ENCODE results near the gene CBX3. TPM values are rescaled to one million over a fixed set of nuclear protein-coding genes. Genes with fewer than 3 reads are reported as not detected.
"Not testable (repeated sequence)": the region's sequence is repeated elsewhere in the genome, so short reads cannot be mapped to it uniquely, and the experiment has no call there.

The CBX3 gene
- total and polyA plus RNA-seq, 10 of the 15 experiments (the other 5 are each of a cell fraction or from before 2014, with no cell fraction given): 153 to 307 (median 225) TPM

DNA sequence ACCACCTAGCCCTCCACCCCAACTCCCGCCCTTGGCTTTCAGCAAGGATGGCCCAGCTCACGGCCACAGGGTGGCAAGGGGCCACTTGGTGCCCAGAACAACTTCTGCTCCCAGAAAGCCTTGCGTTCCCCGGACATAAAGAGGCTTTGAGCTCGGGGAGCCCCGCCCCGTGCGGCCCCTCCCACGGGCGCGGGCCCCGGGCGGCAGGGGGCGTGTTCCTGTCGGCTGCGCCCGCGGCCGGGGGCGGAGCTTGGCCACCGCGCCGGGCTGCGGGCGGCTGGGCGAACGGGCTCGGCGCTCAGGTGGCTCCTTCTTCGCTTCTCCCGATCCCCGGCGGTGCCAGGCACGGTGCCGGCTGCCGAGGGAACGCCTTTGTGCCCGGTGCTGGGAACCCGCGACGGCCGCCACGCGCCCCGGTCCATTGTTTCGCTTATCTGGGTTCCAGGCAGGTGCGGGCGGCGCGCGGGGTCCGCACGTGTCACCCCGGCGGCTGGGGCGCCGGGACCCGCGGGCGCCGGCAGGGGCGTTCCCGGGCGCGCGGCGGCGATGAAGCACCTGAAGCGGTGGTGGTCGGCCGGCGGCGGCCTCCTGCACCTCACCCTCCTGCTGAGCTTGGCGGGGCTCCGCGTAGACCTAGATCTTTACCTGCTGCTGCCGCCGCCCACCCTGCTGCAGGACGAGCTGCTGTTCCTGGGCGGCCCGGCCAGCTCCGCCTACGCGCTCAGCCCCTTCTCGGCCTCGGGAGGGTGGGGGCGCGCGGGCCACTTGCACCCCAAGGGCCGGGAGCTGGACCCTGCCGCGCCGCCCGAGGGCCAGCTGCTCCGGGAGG, 49.4 kb upstream of the CBX3 start, which contains the start of gene NFE2L3 (continued):
- TF ChIP-seq ZBTB4 (CRISPR knock-in tag; IDR thresholded peaks at IDR 0.05) (no peak), LARP7 (IDR thresholded peaks at IDR 0.05) (no peak), SMC3 (IDR thresholded peaks at IDR 0.05; ENCODE audit: borderline replicate concordance, low read length) (no peak), CHD1 (IDR thresholded peaks at IDR 0.05; ENCODE audit: low read depth, low read length) (no peak), ATF2 (IDR thresholded peaks at IDR 0.05; ENCODE audit: low read length) (no peak)

GRCh38 chr7:26152782-26153240, 48.7 kb upstream of the CBX3 start:
- H3K27me3 ChIP-seq (replicated peaks in 1 of 2; ENCODE audit: control insufficient read depth in 2 of 2, insufficient read depth in 2 of 2, low read length in 1 of 2); FAIRE-seq; in situ Hi-C loops (cut with MboI); H3K36me3 ChIP-seq (ENCODE audit: control insufficient read depth in 2 of 2, insufficient read depth in 2 of 2, low read length in 1 of 2); H4K20me1 ChIP-seq (ENCODE audit: control insufficient read depth, insufficient read depth); DNase-seq (ENCODE audit: low read depth, low spot score); BruUV-seq (replicated peaks); H3K9me3 ChIP-seq (replicated peaks; ENCODE audit: control insufficient read depth, insufficient read depth, low read length): not testable (repeated sequence)
- WGBS (ENCODE audit: insufficient coverage, insufficient replicate concordance, low lambda C conversion rate, missing lambda C conversion rate): under 1% methylated on average over 48 of the region's 54 CpGs
- peaks cover 29% of the 10 kb centered on the region for H3K4me1 ChIP-seq (ENCODE audit: control insufficient read depth, insufficient read depth, low read length)
- H3K4me2 ChIP-seq (ENCODE audit: control insufficient read depth, insufficient read depth): peak overlapping the region; percentile 98
- ATAC-seq: peak; percentile 17
- intact Hi-C loops (cut with micrococcal nuclease; ENCODE audit: unreplicated experiment): loop anchor here (1.0 to 5.0 kb wide), 3 partner anchors 48 to 212 kb away; partner anchors contain the start of genes CBX3 and HNRNPA2B1
- peaks cover 62% of the 10 kb centered on the region for H3K79me2 ChIP-seq (ENCODE audit: control insufficient read depth, insufficient read depth, low read length)
- ChIA-PET CTCF (interaction anchor here (0.9 to 3.2 kb wide), 7 partner anchors 14 to 212 kb away, joined by 3 to 40 read pairs (median 5); partner anchors contain the start of gene HNRNPA2B1), POLR2A (interaction anchor here (0.8 to 2.2 kb wide), 9 partner anchors 14 to 185 kb away, joined by 3 to 42 read pairs (median 6); partner anchors contain the start of gene CBX3), RAD21 (ENCODE audit: unreplicated experiment) (interaction anchor here (1.1 to 3.1 kb wide), 11 partner anchors 9 to 258 kb away, joined by 3 to 54 read pairs (median 9); partner anchors contain the start of gene CBX3), SMC1A (ENCODE audit: uncharacterized antibody, unreplicated experiment) (interaction anchor here (1.1 to 3.2 kb wide), 6 partner anchors 8 to 258 kb away, joined by 5 to 30 read pairs (median 8); no protein-coding TSS in a partner anchor)
- peak overlapping the region; percentile 88 for H3K27ac ChIP-seq (ENCODE audit: control insufficient read depth, insufficient read depth)
- H2AFZ ChIP-seq (ENCODE audit: control insufficient read depth, low read depth, low read length): peak overlapping the region; percentile 99
- H3K9ac ChIP-seq (ENCODE audit: control insufficient read depth, insufficient read depth, low read length): peak overlapping the region; percentile 86
- peak overlapping the region; percentile 72 for H3K4me3 ChIP-seq
- TF ChIP-seq, protein P1, sequence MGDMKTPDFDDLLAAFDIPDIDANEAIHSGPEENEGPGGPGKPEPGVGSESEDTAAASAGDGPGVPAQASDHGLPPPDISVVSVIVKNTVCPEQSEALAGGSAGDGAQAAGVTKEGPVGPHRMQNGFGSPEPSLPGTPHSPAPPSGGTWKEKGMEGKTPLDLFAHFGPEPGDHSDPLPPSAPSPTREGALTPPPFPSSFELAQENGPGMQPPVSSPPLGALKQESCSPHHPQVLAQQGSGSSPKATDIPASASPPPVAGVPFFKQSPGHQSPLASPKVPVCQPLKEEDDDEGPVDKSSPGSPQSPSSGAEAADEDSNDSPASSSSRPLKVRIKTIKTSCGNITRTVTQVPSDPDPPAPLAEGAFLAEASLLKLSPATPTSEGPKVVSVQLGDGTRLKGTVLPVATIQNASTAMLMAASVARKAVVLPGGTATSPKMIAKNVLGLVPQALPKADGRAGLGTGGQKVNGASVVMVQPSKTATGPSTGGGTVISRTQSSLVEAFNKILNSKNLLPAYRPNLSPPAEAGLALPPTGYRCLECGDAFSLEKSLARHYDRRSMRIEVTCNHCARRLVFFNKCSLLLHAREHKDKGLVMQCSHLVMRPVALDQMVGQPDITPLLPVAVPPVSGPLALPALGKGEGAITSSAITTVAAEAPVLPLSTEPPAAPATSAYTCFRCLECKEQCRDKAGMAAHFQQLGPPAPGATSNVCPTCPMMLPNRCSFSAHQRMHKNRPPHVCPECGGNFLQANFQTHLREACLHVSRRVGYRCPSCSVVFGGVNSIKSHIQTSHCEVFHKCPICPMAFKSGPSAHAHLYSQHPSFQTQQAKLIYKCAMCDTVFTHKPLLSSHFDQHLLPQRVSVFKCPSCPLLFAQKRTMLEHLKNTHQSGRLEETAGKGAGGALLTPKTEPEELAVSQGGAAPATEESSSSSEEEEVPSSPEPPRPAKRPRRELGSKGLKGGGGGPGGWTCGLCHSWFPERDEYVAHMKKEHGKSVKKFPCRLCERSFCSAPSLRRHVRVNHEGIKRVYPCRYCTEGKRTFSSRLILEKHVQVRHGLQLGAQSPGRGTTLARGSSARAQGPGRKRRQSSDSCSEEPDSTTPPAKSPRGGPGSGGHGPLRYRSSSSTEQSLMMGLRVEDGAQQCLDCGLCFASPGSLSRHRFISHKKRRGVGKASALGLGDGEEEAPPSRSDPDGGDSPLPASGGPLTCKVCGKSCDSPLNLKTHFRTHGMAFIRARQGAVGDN (IDR thresholded peaks at IDR 0.05): peak; percentile 36; the same call in 1 of the 2 replicates
- TF ChIP-seq ZNF207 (IDR thresholded peaks at IDR 0.05; ENCODE audit: borderline replicate concordance) (0 out of 2 replicates have a peak, but pooled peaks have one; percentile 30), BACH1 (IDR thresholded peaks at IDR 0.05; ENCODE audit: borderline replicate concordance) (0 out of 2 replicates have a peak, but pooled peaks have one; percentile 40), IKZF1 (conservative IDR thresholded peaks at IDR 0.05) (peak; percentile 76), ZSCAN29 (IDR thresholded peaks at IDR 0.05) (peak; percentile 99)

All from GM12878 (cell line).